K562 (cell line): Measurements from ENCODE around the gene SLC27A6. TPM values are rescaled to one million over a fixed set of nuclear protein-coding genes. Genes with fewer than 3 reads are reported as not detected.

ENCODE experiments used
- ATAC-seq: fragments of 200-7000 bp; cut with Tn5 transposase; 3 replicates; pipeline ENCODE4 v1.9.1; 2020; ENCODE audit warnings: moderate library complexity
- BruUV-seq: library from RNA; stranded (reverse); fragments of 400-500 nt; replicated peaks from 2 replicates; lab custom pipeline; 2021; lab: Mats Ljungman, UMichigan
- CTCF ChIA-PET: fragments of 300-600 bp; formaldehyde crosslinking; extraction: SDS; loops from one replicate; lab custom pipeline; 2021; ENCODE audit warnings: low intra/inter-chr PET ratio; lab: Yijun Ruan, JAX
- POLR2A ChIA-PET: fragments of 300-600, 350-650 bp; sonication (Branson Sonifier 250); formaldehyde crosslinking; extraction: SDS; loops from one replicate; lab custom pipeline; 2021; ENCODE audit warnings: antibody characterized with exemption, inconsistent platforms; lab: Yijun Ruan, JAX
- DNase-seq, 4 experiments: peaks; one replicate each; pipeline versions ENCODE4 v3.0.0 to v3.0.0-alpha.2; 2011 to 2018; ENCODE audit warnings: low spot score in 3 of 4, mixed read lengths in 3 of 4; ENCODE audit errors: extremely low read depth in 1 of 4
- FAIRE-seq: peaks from 2 replicates; lab custom pipeline; 2011; peaks lifted over from hg19 to GRCh38; lab: Jason Lieb, UNC
- H2AFZ ChIP-seq: 2 replicates; pipeline ENCODE4 v1.6.0; 2011; ENCODE audit warnings: low read depth, low read length, control low read depth, inconsistent platforms
- H3K27ac ChIP-seq: fragments of 200-600 bp; 3 replicates; pipeline ENCODE4 v1.8.0; 2011; ENCODE audit warnings: low read depth, mild to moderate bottlenecking, control low read depth, inconsistent platforms, low read length, moderate library complexity, mixed read lengths; ENCODE audit errors: extremely low read depth
- H3K27me3 ChIP-seq, 2 experiments: fragments of 300-600 bp in 1 of 2; 2 replicates in 1 of 2; 3 replicates in 1 of 2; pipeline versions ENCODE4 v1.6.0 to v1.8.0; 2011; ENCODE audit warnings: inconsistent platforms in 2 of 2, low read length in 2 of 2, mild to moderate bottlenecking in 1 of 2, mixed read lengths in 1 of 2, moderate library complexity in 1 of 2; ENCODE audit not compliant: control insufficient read depth in 2 of 2, insufficient read depth in 2 of 2
- H3K36me3 ChIP-seq: fragments of 300-600 bp; 3 replicates; pipeline ENCODE4 v1.8.0; 2011; ENCODE audit warnings: mild to moderate bottlenecking, low read length, inconsistent platforms; ENCODE audit not compliant: control insufficient read depth, insufficient read depth
- H3K4me1 ChIP-seq, 2 experiments: fragments of 200-600 bp in 1 of 2; replicated peaks in 1 of 2; 2 replicates in 1 of 2; 3 replicates in 1 of 2; pipeline versions ENCODE4 v1.5.1 to v1.8.0; 2011; ENCODE audit warnings: inconsistent platforms in 2 of 2, low read length in 2 of 2, mild to moderate bottlenecking in 1 of 2, mixed read lengths in 1 of 2, moderate library complexity in 1 of 2; ENCODE audit not compliant: control insufficient read depth in 2 of 2, insufficient read depth in 2 of 2
- H3K4me2 ChIP-seq: 2 replicates; pipeline ENCODE4 v1.6.1; 2011; ENCODE audit warnings: low read length, control low read depth, inconsistent platforms, mixed read lengths; ENCODE audit not compliant: insufficient read depth
- H3K4me3 ChIP-seq: fragments of 200-600 bp; sonication (generic), shearing (Covaris generic); 2 replicates; pipeline ENCODE4 v1.5.1; 2016; ENCODE audit warnings: control low read depth, inconsistent platforms
- H3K79me2 ChIP-seq: fragments of 200-600 bp; 3 replicates; pipeline ENCODE4 v1.8.0; 2011; ENCODE audit warnings: low read length, inconsistent platforms; ENCODE audit not compliant: control insufficient read depth, insufficient read depth
- H3K9ac ChIP-seq, 2 experiments: 2 replicates each; pipeline versions ENCODE4 v1.6.0 to v1.6.1; 2011; ENCODE audit warnings: low read depth in 2 of 2, low read length in 2 of 2, control low read depth in 1 of 2, inconsistent platforms in 1 of 2, mild to moderate bottlenecking in 1 of 2, mixed read lengths in 1 of 2; ENCODE audit not compliant: insufficient read depth in 1 of 2
- H3K9me1 ChIP-seq: one replicate; pipeline ENCODE4 v1.6.0; 2011; ENCODE audit warnings: inconsistent platforms, mild to moderate bottlenecking, low read length, moderate library complexity; ENCODE audit not compliant: control insufficient read depth, insufficient read depth
- H3K9me3 ChIP-seq: replicated peaks from 2 replicates; pipeline ENCODE4 v1.5.1; 2011; ENCODE audit warnings: low read depth, low read length, inconsistent platforms; ENCODE audit not compliant: control insufficient read depth, insufficient read depth
- H4K20me1 ChIP-seq: replicated peaks from 2 replicates; pipeline ENCODE4 v1.6.1; 2011; ENCODE audit warnings: low read length, inconsistent platforms, mixed read lengths; ENCODE audit not compliant: control insufficient read depth, insufficient read depth
- C11orf30 ChIP-seq: fragments of 450-650 bp; IDR thresholded peaks from 2 replicates; pipeline ENCODE4 v1.6.1; 2016; ENCODE audit warnings: low read depth, mild to moderate bottlenecking
- CREBBP ChIP-seq: IDR thresholded peaks from one replicate; pipeline ENCODE4 v1.6.1; 2012; ENCODE audit warnings: low read depth, mild to moderate bottlenecking, control low read depth, inconsistent platforms, low read length
- CREM ChIP-seq: IDR thresholded peaks from 2 replicates; pipeline ENCODE4 v1.6.1; 2014; ENCODE audit warnings: antibody characterized with exemption, low read depth
- FOSL1 ChIP-seq: fragments of 200-800 bp; sonication (Bioruptor generic); conservative IDR thresholded peaks from 2 replicates; pipeline ENCODE4 v1.6.1; 2016; ENCODE audit warnings: missing genetic modification characterization, missing compliant biosample characterization
- HDAC6 ChIP-seq: IDR thresholded peaks from 2 replicates; pipeline ENCODE4 v1.6.1; 2012; ENCODE audit warnings: low read depth, mild to moderate bottlenecking, control low read depth, inconsistent platforms, low read length, moderate library complexity
- KLF16 ChIP-seq: IDR thresholded peaks from 2 replicates; pipeline ENCODE4 v1.6.1; 2016; ENCODE audit warnings: antibody characterized with exemption
- MEIS2 ChIP-seq: fragments of 450-650 bp; IDR thresholded peaks from 2 replicates; pipeline ENCODE4 v1.6.1; 2014; ENCODE audit warnings: mild to moderate bottlenecking; ENCODE audit not compliant: partially characterized antibody
- SMARCA5 ChIP-seq: fragments of 450-650 bp; IDR thresholded peaks from 2 replicates; pipeline ENCODE4 v1.6.1; 2016
- STAG1 ChIP-seq: sonication (generic); formaldehyde crosslinking; IDR thresholded peaks from 2 replicates; pipeline ENCODE4 v1.5.0; 2020; ENCODE audit warnings: missing genetic modification reagents, borderline replicate concordance
- TCF3 ChIP-seq: sonication (generic); formaldehyde crosslinking; IDR thresholded peaks from 2 replicates; pipeline ENCODE4 v1.4.0; 2020; ENCODE audit warnings: mild to moderate bottlenecking, missing genetic modification reagents
- ZBTB26 ChIP-seq: fragments of 450-650 bp; formaldehyde crosslinking; IDR thresholded peaks from 2 replicates; pipeline ENCODE4 v1.4.0; 2022; ENCODE audit warnings: missing genetic modification characterization
- ZBTB8A ChIP-seq: fragments of 450-650 bp; IDR thresholded peaks from 2 replicates; pipeline ENCODE4 v1.6.1; 2018; ENCODE audit warnings: mild to moderate bottlenecking, moderate library complexity; ENCODE audit not compliant: partially characterized antibody
- ZNF184 ChIP-seq: sonication (generic); formaldehyde crosslinking; IDR thresholded peaks from 2 replicates; pipeline ENCODE4 v1.5.0; 2020; ENCODE audit warnings: missing genetic modification reagents
- ZNF436 ChIP-seq: fragments of 250-450, 450-650 bp; sonication (Bioruptor Pico); formaldehyde crosslinking; IDR thresholded peaks from 2 replicates; pipeline ENCODE4 v1.7.0; 2020; ENCODE audit warnings: mild to moderate bottlenecking
- ZNF699 ChIP-seq: fragments of 250-450 bp; sonication (Bioruptor Pico); IDR thresholded peaks from 2 replicates; pipeline ENCODE4 v1.8.0; 2021; ENCODE audit warnings: mild to moderate bottlenecking, moderate library complexity; ENCODE audit not compliant: insufficient replicate concordance
- ZSCAN32 ChIP-seq: fragments of 450-650 bp; formaldehyde crosslinking; IDR thresholded peaks from 2 replicates; pipeline ENCODE4 v1.4.0; 2020; ENCODE audit warnings: mild to moderate bottlenecking, moderate library complexity
- WGBS: fragments of 100-300 bp; shearing (Covaris generic); methylation state at CpG from one replicate; pipeline ENCODE4 v1.1.6; 2016; ENCODE audit warnings: low coverage, mixed read lengths; ENCODE audit not compliant: insufficient coverage; ENCODE audit errors: missing lambda C conversion rate; 5-methylcytosine and 5-hydroxymethylcytosine counted together
- in situ Hi-C: fragments of 300-500 bp; cut with MboI; formaldehyde crosslinking; loops from 4 replicates; pipeline ENCODE4 v1.15.0; 2018; ENCODE audit warnings: inconsistent platforms, mixed read lengths
- intact Hi-C: fragments of 100-400 bp; cut with micrococcal nuclease; formaldehyde crosslinking; loops from 2 replicates; pipeline ENCODE4 v1.14.2; 2022
- polyA plus RNA-seq, 8 experiments: library from polyadenylated mRNA; depleted of rRNA in 4 of 8; stranded (reverse) in 5 of 8; unstranded in 3 of 8; fragments of >200 nt; fragmentation: Nextera tagmentation in 2 of 8; fragmentation: Illumina TruSeq in 1 of 8; extraction: Ambion mirVana in 2 of 8; extraction: Trizol in 1 of 8; gene quantifications; 2 replicates each; pipeline versions ENCODE4 v1.2.1 to v1.2.3, GENCODE V29; 2011 to 2014; ENCODE audit warnings: inconsistent platforms in 1 of 8, missing spikeins in 1 of 8
- total RNA-seq, 7 experiments: library from RNA; depleted of rRNA in 6 of 7; stranded (reverse); fragments of >200 nt in 6 of 7; fragmentation: Illumina TruSeq in 2 of 7; extraction: Trizol in 2 of 7; gene quantifications; 2 replicates each; pipeline versions ENCODE4 v1.2.1 to v1.2.3, GENCODE V29; 2011 to 2021; ENCODE audit warnings: low replicate concordance in 1 of 7
- TF ChIP-seq, protein P1 (sequence below): IDR thresholded peaks from 2 replicates; pipeline ENCODE4 v1.6.1; 2014; ENCODE audit warnings: antibody characterized with exemption
- TF ChIP-seq, protein P2 (sequence below): sonication (generic); formaldehyde crosslinking; IDR thresholded peaks from 2 replicates; pipeline ENCODE4 v1.8.0; 2023; ENCODE audit warnings: mild to moderate bottlenecking, missing genetic modification reagents

Gene SLC27A6
- total and polyA plus RNA-seq, 9 of the 15 experiments (the other 6 are each of a cell fraction or from before 2014, with no cell fraction given): 0.56 to 1.9 (median 1.2) TPM

- no peak for TF ChIP-seq CREBBP
- TF ChIP-seq ZBTB8A: no peak
- TF ChIP-seq FOSL1 (tag): no peak
- TF ChIP-seq ZNF436 (CRISPR knock-in tag): no peak
- no peak for TF ChIP-seq CREM
- TF ChIP-seq ZSCAN32 (CRISPR knock-in tag): no peak
- TF ChIP-seq STAG1 (CRISPR knock-in tag): no peak
- TF ChIP-seq KLF16: no peak
- TF ChIP-seq MEIS2: no peak
- TF ChIP-seq, protein P1, sequence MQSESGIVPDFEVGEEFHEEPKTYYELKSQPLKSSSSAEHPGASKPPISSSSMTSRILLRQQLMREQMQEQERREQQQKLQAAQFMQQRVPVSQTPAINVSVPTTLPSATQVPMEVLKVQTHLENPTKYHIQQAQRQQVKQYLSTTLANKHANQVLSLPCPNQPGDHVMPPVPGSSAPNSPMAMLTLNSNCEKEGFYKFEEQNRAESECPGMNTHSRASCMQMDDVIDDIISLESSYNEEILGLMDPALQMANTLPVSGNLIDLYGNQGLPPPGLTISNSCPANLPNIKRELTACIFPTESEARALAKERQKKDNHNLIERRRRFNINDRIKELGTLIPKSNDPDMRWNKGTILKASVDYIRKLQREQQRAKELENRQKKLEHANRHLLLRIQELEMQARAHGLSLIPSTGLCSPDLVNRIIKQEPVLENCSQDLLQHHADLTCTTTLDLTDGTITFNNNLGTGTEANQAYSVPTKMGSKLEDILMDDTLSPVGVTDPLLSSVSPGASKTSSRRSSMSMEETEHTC: no peak
- no peak for TF ChIP-seq C11orf30
- TF ChIP-seq TCF3 (CRISPR knock-in tag): no peak
- no peak for TF ChIP-seq HDAC6
These were observed 55.4 kb downstream of the SLC27A6 start (continued) for GRCh38 chr5:129020683-129021082.

DNA sequence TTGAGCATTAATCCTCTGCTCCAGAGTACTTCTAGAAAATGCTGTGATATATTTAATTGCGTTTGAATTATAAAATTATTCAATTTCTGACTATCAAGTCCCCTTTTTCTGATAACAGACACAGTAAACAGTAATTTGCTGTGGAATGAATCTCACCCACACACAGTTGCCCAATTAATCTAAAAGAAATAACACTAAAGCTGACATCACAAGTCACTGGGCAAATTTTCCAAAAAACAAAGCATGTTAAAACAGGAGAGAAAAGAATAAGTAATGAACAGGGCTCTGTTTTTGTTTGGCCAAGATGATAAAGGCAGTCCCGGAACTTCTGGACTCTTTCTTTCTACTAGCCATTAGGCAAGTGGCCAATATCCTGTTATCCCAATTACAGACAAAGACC is 56.5 kb downstream of the SLC27A6 start:
- no peaks in the 10 kb centered on the region for H3K79me2 ChIP-seq
- WGBS: 23% methylated on average over 2 of the region's 2 CpGs
- no peaks in the 10 kb centered on the region for H3K9me1 ChIP-seq
- H3K27ac ChIP-seq: no peak overlapping the region
- FAIRE-seq: no peak
- no peaks in the 10 kb centered on the region for H3K9me3 ChIP-seq
- in situ Hi-C loops (no loop called here), intact Hi-C loops (no loop called here)
- no peak for DNase-seq
- no peaks in the 10 kb centered on the region for H4K20me1 ChIP-seq
- no TSS peak for BruUV-seq
- no peaks in the 10 kb centered on the region for H3K36me3 ChIP-seq
- ATAC-seq: no peak
- H3K4me3 ChIP-seq: no peak overlapping the region
- no peak overlapping the region for H3K9ac ChIP-seq
- H3K27me3 ChIP-seq: no peaks in the 10 kb centered on the region
- ChIA-PET POLR2A (no interaction called here), CTCF (no interaction called here)
- no peak overlapping the region for H2AFZ ChIP-seq
- H3K4me1 ChIP-seq: no peaks in the 10 kb centered on the region
- H3K4me2 ChIP-seq: no peak overlapping the region
- no peak for TF ChIP-seq ZNF184
- no peak for TF ChIP-seq ZNF699
- TF ChIP-seq ZBTB26 (CRISPR knock-in tag): no peak
- TF ChIP-seq, protein P2, sequence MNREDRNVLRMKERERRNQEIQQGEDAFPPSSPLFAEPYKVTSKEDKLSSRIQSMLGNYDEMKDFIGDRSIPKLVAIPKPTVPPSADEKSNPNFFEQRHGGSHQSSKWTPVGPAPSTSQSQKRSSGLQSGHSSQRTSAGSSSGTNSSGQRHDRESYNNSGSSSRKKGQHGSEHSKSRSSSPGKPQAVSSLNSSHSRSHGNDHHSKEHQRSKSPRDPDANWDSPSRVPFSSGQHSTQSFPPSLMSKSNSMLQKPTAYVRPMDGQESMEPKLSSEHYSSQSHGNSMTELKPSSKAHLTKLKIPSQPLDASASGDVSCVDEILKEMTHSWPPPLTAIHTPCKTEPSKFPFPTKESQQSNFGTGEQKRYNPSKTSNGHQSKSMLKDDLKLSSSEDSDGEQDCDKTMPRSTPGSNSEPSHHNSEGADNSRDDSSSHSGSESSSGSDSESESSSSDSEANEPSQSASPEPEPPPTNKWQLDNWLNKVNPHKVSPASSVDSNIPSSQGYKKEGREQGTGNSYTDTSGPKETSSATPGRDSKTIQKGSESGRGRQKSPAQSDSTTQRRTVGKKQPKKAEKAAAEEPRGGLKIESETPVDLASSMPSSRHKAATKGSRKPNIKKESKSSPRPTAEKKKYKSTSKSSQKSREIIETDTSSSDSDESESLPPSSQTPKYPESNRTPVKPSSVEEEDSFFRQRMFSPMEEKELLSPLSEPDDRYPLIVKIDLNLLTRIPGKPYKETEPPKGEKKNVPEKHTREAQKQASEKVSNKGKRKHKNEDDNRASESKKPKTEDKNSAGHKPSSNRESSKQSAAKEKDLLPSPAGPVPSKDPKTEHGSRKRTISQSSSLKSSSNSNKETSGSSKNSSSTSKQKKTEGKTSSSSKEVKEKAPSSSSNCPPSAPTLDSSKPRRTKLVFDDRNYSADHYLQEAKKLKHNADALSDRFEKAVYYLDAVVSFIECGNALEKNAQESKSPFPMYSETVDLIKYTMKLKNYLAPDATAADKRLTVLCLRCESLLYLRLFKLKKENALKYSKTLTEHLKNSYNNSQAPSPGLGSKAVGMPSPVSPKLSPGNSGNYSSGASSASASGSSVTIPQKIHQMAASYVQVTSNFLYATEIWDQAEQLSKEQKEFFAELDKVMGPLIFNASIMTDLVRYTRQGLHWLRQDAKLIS (CRISPR knock-in tag): no peak
- no peak for TF ChIP-seq SMARCA5
